IMR-90 (cell line): ENCODE measurements around the gene NEU1. TPM values are rescaled to one million over a fixed set of nuclear protein-coding genes. Genes with fewer than 3 reads are reported as not detected.

Experiments
- ATAC-seq: fragments of 200-7000 bp; cut with Tn5 transposase; 2 replicates; pipeline ENCODE4 v1.9.1; 2020; ENCODE audit warnings: low read depth, mild to moderate bottlenecking, moderate library complexity
- BruUV-seq: library from RNA; stranded (reverse); fragments of 400-500 nt; replicated peaks from 2 replicates; lab custom pipeline; 2021; lab: Mats Ljungman, UMichigan
- CTCF ChIA-PET: fragments of 300-600 bp; formaldehyde crosslinking; extraction: SDS; loops from one replicate; lab custom pipeline; 2021; ENCODE audit warnings: antibody characterized with exemption; lab: Yijun Ruan, JAX
- POLR2A ChIA-PET: fragments of 300-600 bp; sonication (Branson Sonifier 250); formaldehyde crosslinking; loops from one replicate; lab custom pipeline; 2022; ENCODE audit warnings: antibody characterized with exemption; ENCODE audit not compliant: unreplicated experiment; lab: Charles Lee
- DNase-seq: peaks from one replicate; pipeline ENCODE4 v3.0.0; 2013
- H2AFZ ChIP-seq: replicated peaks from 2 replicates; pipeline ENCODE3; 2013; ENCODE audit warnings: low read length, mild to moderate bottlenecking; ENCODE audit not compliant: poor library complexity
- H2AK5ac ChIP-seq: 2 replicates; pipeline ENCODE4 v1.6.1; 2013; ENCODE audit warnings: low read depth, low read length, inconsistent platforms
- H2AK9ac ChIP-seq: replicated peaks from 2 replicates; pipeline ENCODE3; 2013; ENCODE audit warnings: mild to moderate bottlenecking, low read depth, low read length, moderate library complexity; ENCODE audit not compliant: poor library complexity
- H2BK120ac ChIP-seq: 2 replicates; pipeline ENCODE4 v1.6.1; 2013; ENCODE audit warnings: low read depth, low read length, inconsistent platforms
- H2BK15ac ChIP-seq: 3 replicates; pipeline ENCODE4 v1.6.1; 2013; ENCODE audit warnings: low read depth, low read length, inconsistent platforms
- H2BK20ac ChIP-seq: 2 replicates; pipeline ENCODE4 v1.6.1; 2013; ENCODE audit warnings: low read depth, mild to moderate bottlenecking, inconsistent platforms, low read length, moderate library complexity
- H2BK5ac ChIP-seq: 2 replicates; pipeline ENCODE4 v1.6.1; 2013; ENCODE audit warnings: mild to moderate bottlenecking, low read depth, low read length, inconsistent platforms; ENCODE audit not compliant: poor library complexity, severe bottlenecking
- H3K14ac ChIP-seq: replicated peaks from 2 replicates; pipeline ENCODE4 v1.6.1; 2013; ENCODE audit warnings: low read depth, low read length, inconsistent platforms
- H3K18ac ChIP-seq: 2 replicates; pipeline ENCODE4 v1.6.1; 2013; ENCODE audit warnings: low read depth, low read length, control low read depth
- H3K23ac ChIP-seq: 2 replicates; pipeline ENCODE4 v1.6.1; 2013; ENCODE audit warnings: low read depth, low read length, inconsistent platforms
- H3K27ac ChIP-seq: 2 replicates; pipeline ENCODE4 v1.5.1; 2013; ENCODE audit warnings: mild to moderate bottlenecking, control low read depth, low read length; ENCODE audit not compliant: insufficient read depth
- H3K27me3 ChIP-seq: 2 replicates; pipeline ENCODE4 v1.6.1; 2013; ENCODE audit warnings: low read length; ENCODE audit not compliant: control insufficient read depth, insufficient read depth
- H3K36me3 ChIP-seq: 2 replicates; pipeline ENCODE4 v1.6.1; 2013; ENCODE audit warnings: low read length, mixed read lengths; ENCODE audit not compliant: control insufficient read depth, insufficient read depth
- H3K4ac ChIP-seq: 2 replicates; pipeline ENCODE4 v1.6.1; 2013; ENCODE audit warnings: low read depth, low read length, inconsistent platforms
- H3K4me1 ChIP-seq: 2 replicates; pipeline ENCODE4 v1.6.1; 2013; ENCODE audit warnings: low read length, mixed read lengths; ENCODE audit not compliant: control insufficient read depth, insufficient read depth
- H3K4me2 ChIP-seq: 2 replicates; pipeline ENCODE4 v1.6.1; 2013; ENCODE audit warnings: low read depth, mild to moderate bottlenecking, control low read depth, low read length, moderate library complexity
- H3K4me3 ChIP-seq: 2 replicates; pipeline ENCODE4 v1.5.1; 2013; ENCODE audit warnings: low read depth, mild to moderate bottlenecking, control low read depth, low read length, moderate library complexity; ENCODE audit not compliant: insufficient read depth
- H3K56ac ChIP-seq: 2 replicates; pipeline ENCODE4 v1.6.1; 2013; ENCODE audit warnings: low read length, inconsistent platforms; ENCODE audit not compliant: insufficient read depth; ENCODE audit errors: extremely low read depth
- H3K79me1 ChIP-seq, 2 experiments: 2 replicates each; pipeline ENCODE4 v1.6.1; 2013; ENCODE audit warnings: low read length in 2 of 2, inconsistent platforms in 1 of 2, low read depth in 1 of 2
- H3K9ac ChIP-seq: 2 replicates; pipeline ENCODE4 v1.6.1; 2013; ENCODE audit warnings: low read depth, low read length, control low read depth
- H3K9me1 ChIP-seq: 2 replicates; pipeline ENCODE4 v1.6.1; 2013; ENCODE audit warnings: low read length, inconsistent platforms; ENCODE audit not compliant: insufficient read depth
- H3K9me3 ChIP-seq: 2 replicates; pipeline ENCODE4 v1.6.1; 2013; ENCODE audit warnings: low read length; ENCODE audit not compliant: control insufficient read depth, insufficient read depth
- H4K20me1 ChIP-seq: 2 replicates; pipeline ENCODE4 v1.6.1; 2013; ENCODE audit warnings: low read length, inconsistent platforms; ENCODE audit not compliant: insufficient read depth
- H4K5ac ChIP-seq: 2 replicates; pipeline ENCODE4 v1.6.1; 2013; ENCODE audit warnings: mild to moderate bottlenecking, low read depth, low read length, control low read depth
- H4K8ac ChIP-seq, 2 experiments: 2 replicates each; pipeline ENCODE4 v1.6.1; 2013; ENCODE audit warnings: low read depth in 2 of 2, low read length in 2 of 2, control low read depth in 1 of 2, inconsistent platforms in 1 of 2
- H4K91ac ChIP-seq: 2 replicates; pipeline ENCODE4 v1.6.1; 2013; ENCODE audit warnings: low read depth, low read length, inconsistent platforms; ENCODE audit not compliant: insufficient read depth
- CEBPB ChIP-seq: IDR thresholded peaks from 2 replicates; pipeline ENCODE4 v1.6.1; 2012; ENCODE audit warnings: low read depth, low read length, improper control_type of control experiment
- CHD1 ChIP-seq: IDR thresholded peaks from 2 replicates; pipeline ENCODE4 v1.6.1; 2012; ENCODE audit warnings: low read depth, low read length, improper control_type of control experiment
- CTCF ChIP-seq: conservative IDR thresholded peaks from 2 replicates; pipeline ENCODE4 v1.5.1; 2012; ENCODE audit warnings: mild to moderate bottlenecking, low read depth, low read length, improper control_type of control experiment
- FOS ChIP-seq: fragments of 150-350 bp; IDR thresholded peaks from 2 replicates; pipeline ENCODE4 v1.6.1; 2016; ENCODE audit warnings: low read depth, low read length
- MAZ ChIP-seq: IDR thresholded peaks from 2 replicates; pipeline ENCODE4 v1.6.1; 2012; ENCODE audit warnings: low read depth, mild to moderate bottlenecking, low read length, improper control_type of control experiment, moderate library complexity, borderline replicate concordance
- POLR2A ChIP-seq: IDR thresholded peaks from 2 replicates; pipeline ENCODE4 v1.6.1; 2012; ENCODE audit warnings: mild to moderate bottlenecking, low read depth, low read length
- RAD21 ChIP-seq: IDR thresholded peaks from 2 replicates; pipeline ENCODE4 v1.6.1; 2012; ENCODE audit warnings: low read length, improper control_type of control experiment
- RCOR1 ChIP-seq: IDR thresholded peaks from 2 replicates; pipeline ENCODE4 v1.6.1; 2012; ENCODE audit warnings: mild to moderate bottlenecking, low read length, improper control_type of control experiment; ENCODE audit not compliant: insufficient replicate concordance
- RFX5 ChIP-seq: IDR thresholded peaks from 2 replicates; pipeline ENCODE4 v1.8.0; 2012; ENCODE audit warnings: low read depth, mild to moderate bottlenecking, low read length, moderate library complexity
- USF2 ChIP-seq: fragments of 150-350 bp; IDR thresholded peaks from 2 replicates; pipeline ENCODE4 v1.6.1; 2017; ENCODE audit warnings: mild to moderate bottlenecking, antibody characterized with exemption, low read length, low read depth
- WGBS, 2 experiments: methylation state at CpG; one replicate each; pipeline versions ENCODE4 v1.1.5 to v1.1.7; 2013; ENCODE audit warnings: missing lambda C conversion rate in 2 of 2; ENCODE audit not compliant: insufficient read length in 1 of 2; ENCODE audit errors: extremely low coverage in 2 of 2; 5-methylcytosine and 5-hydroxymethylcytosine counted together
- dilution Hi-C: fragments of 300-500 bp; cut with HindIII; formaldehyde crosslinking; loops from one replicate; pipeline ENCODE4 v1.14.3; 2018; ENCODE audit warnings: low sequenced_read_pairs; ENCODE audit not compliant: unreplicated experiment
- in situ Hi-C: fragments of 300-500 bp; cut with MboI; formaldehyde crosslinking; loops from 3 replicates; pipeline ENCODE4 v1.14.3; 2019; ENCODE audit warnings: low sequenced_read_pairs, inconsistent platforms, mixed read lengths
- intact Hi-C: fragments of 100-400 bp; cut with micrococcal nuclease; formaldehyde crosslinking; loops from 2 replicates; pipeline ENCODE4 v1.10.0; 2022
- polyA plus RNA-seq, 3 experiments: library from polyadenylated mRNA; depleted of rRNA; stranded (reverse); fragments of >200 nt; gene quantifications; 2 replicates each; pipeline ENCODE4 v1.2.3, GENCODE V29; 2012; ENCODE audit warnings: low replicate concordance in 1 of 3
- total RNA-seq: library from RNA; depleted of rRNA; stranded (reverse); fragments of >200 nt; gene quantifications from 2 replicates; pipeline ENCODE4 v1.2.3, GENCODE V29; 2012

The NEU1 gene
- total and polyA plus RNA-seq, 2 of the 4 experiments (the other 2 are of a cell fraction) = 28.5 to 36.2 TPM

- H2AK9ac ChIP-seq = peak overlapping the region; percentile 73
- H3K36me3 ChIP-seq = no peaks in the 10 kb centered on the region
- no peak for DNase-seq
- 63% methylated on average over 12 of the region's 16 CpGs; no CpG with 5 or more reads in 1 of the 2 experiments for WGBS, 2 experiments
- peak overlapping the region; percentile 19; the same call in 1 of the 2 replicates for H3K14ac ChIP-seq
- TF ChIP-seq RFX5 (no peak), MAZ (no peak), RAD21 (no peak), POLR2A (no peak), CEBPB (no peak), USF2 (no peak), RCOR1 (no peak), CHD1 (no peak), FOS (no peak), CTCF (no peak)
- no peak overlapping the region for H3K4me2 ChIP-seq
- H3K9me1 ChIP-seq = peaks cover 3% of the 10 kb centered on the region; the same call in 1 of the 2 replicates
- H3K23ac ChIP-seq = no peak overlapping the region
- H3K56ac ChIP-seq = no peak overlapping the region
- H2BK5ac ChIP-seq = no peak overlapping the region
- no peaks in the 10 kb centered on the region for H3K9me3 ChIP-seq
- H2AK5ac ChIP-seq = no peak overlapping the region
- H4K20me1 ChIP-seq = no peaks in the 10 kb centered on the region
- no peak for ATAC-seq
- no peaks in the 10 kb centered on the region for H3K27me3 ChIP-seq
- H4K91ac ChIP-seq = no peak overlapping the region
- H2BK120ac ChIP-seq = no peak overlapping the region
- no peak overlapping the region for H3K4me3 ChIP-seq
- H4K5ac ChIP-seq = no peak overlapping the region; the same call in 1 of the 2 replicates
- H3K4ac ChIP-seq = no peak overlapping the region
- H3K9ac ChIP-seq = no peak overlapping the region
- peak overlapping the region in 1 of 2 experiments; percentile 60; a peak in 1 of 4 replicates for H4K8ac ChIP-seq
- CTCF ChIA-PET = interaction anchor here (0.6 kb wide), 1 partner anchor 116 kb away, joined by 4 read pairs; no protein-coding TSS in a partner anchor
- intact Hi-C loops = no loop called here
- no peaks in the 10 kb centered on the region for H3K79me1 ChIP-seq
- BruUV-seq = no TSS peak
- POLR2A ChIA-PET = no interaction called here
- H3K4me1 ChIP-seq = peaks cover 8% of the 10 kb centered on the region
- dilution Hi-C loops = no loop called here
- peak overlapping the region; percentile 87 for H2AFZ ChIP-seq
- no peak overlapping the region for H2BK15ac ChIP-seq
- H3K18ac ChIP-seq = no peak overlapping the region; the same call in 1 of the 2 replicates
- in situ Hi-C loops = no loop called here
- no peak overlapping the region for H2BK20ac ChIP-seq
- no peak overlapping the region for H3K27ac ChIP-seq
Measured at GRCh38 chr6:31870385-31870921, 7.8 kb upstream of the NEU1 start.
